Measurements from ENCODE around the gene ERCC6L2.

- TF ChIP-seq POLR2A (IDR thresholded peaks at IDR 0.05; ENCODE audit: low read length): no peak
- TF ChIP-seq GATA1 (IDR thresholded peaks at IDR 0.05; ENCODE audit: low read depth, low read length): no peak
Measured at GRCh38 chr9:95966306-95966705, 90.8 kb downstream of the ERCC6L2 start.
